Measurements from ENCODE around the gene AGPAT1. TPM values are rescaled to one million over a fixed set of nuclear protein-coding genes. Genes with fewer than 3 reads are reported as not detected.
"Not testable (repeated sequence)": the region's sequence is repeated elsewhere in the genome, so short reads cannot be mapped to it uniquely, and the experiment has no call there.

Gene AGPAT1
- total and polyA plus RNA-seq, 7 experiments from 2014 or later = 19.3 to 46.1 (median 29.7) TPM

DNA sequence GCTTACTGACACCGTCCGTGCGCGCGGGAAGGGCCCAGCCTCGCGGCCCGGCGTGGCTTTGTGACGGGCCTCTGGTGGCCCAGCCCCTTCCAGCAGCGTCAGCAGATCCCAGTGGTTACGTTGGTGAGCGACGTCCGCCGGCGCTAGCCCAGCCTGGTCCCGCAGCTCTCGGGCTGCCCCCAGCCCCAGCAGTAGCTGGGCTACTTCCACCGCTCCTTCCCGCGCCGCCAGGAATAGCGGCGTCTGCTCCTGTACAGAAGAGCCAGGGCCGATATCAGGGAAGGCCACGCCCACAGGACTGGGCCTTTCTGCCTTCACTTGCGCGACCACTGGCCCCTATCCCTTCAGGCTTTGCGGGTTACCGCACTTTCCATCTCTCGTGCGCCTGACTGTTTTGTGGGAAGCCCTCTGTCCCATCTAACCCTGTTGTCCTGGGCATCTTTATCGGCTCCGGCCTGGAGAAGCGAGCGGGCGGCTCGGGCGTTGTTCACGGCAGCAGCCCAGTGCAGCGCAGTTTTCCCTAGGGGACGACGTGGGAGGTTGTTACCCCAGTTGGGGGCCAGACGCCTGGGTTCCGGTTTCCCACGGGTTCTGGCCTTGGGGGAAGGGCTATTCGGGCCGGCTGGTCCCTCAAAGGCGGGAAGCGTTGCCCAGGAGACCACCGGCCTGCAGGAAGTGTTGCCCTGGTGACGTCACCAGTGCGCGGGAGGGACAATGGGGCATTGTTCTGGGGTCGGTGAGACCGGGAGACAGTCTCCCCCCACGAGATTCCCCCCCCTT lies 20.2 kb upstream of the AGPAT1 start:
- intact Hi-C loops (cut with micrococcal nuclease) = loop anchor here (1.0 to 10.0 kb wide), 22 partner anchors 18 to 1579 kb away; partner anchors contain the start of genes HSPA1B (in 2 of the 2), PPT2 (in 2 of the 2), PSMB8 (in 2 of the 2) and RNF5 (in 2 of the 2)
- ATAC-seq = no peak

DNA sequence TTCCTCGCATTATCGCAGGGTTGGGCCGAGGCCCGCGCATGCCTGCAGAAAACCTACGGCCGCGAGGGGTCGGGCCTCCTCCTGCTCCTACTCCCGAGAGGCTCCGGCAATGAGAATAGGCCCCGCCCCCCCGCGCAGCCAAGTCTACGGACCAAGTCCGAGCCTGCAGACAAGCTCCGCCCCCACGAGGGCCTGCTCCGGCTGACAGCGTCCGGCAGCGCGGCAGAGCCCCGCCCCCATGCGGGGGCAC lies 19.7 kb upstream of the AGPAT1 start:
- Mint-ChIP-seq H3K27me3 (no peaks in the 10 kb centered on the region), H3K4me1 (peaks cover 24 to 40% (median 31%) of the 10 kb centered on the region in 7 donors), H3K4me3 (peak overlapping the region; percentile 92 to 99 (median 97)), H3K27ac (peak overlapping the region; percentile 86 to 99 (median 97)), H3K9me3 (no peaks in the 10 kb centered on the region), H3K36me3 (peaks cover 7 to 18% (median 8%) of the 10 kb centered on the region in 5 donors)
- ATAC-seq (peak; percentile 89), DNase-seq (peak; percentile 94 to 100 (median 98))
- ChIA-PET POLR2A (interaction anchor here (0.5 to 10.6 kb wide), 17 partner anchors 8 to 777 kb away, joined by 3 to 259 read pairs (median 4); partner anchors contain the start of genes AGPAT1, ATF6B, FKBPL and RNF5), CTCF (interaction anchor here (0.7 to 1.9 kb wide), 7 partner anchors 11 to 68 kb away, joined by 3 to 9 read pairs (median 5); partner anchors contain the start of genes ATF6B and FKBPL)
- H3K9me3 ChIP-seq (ENCODE audit: control insufficient read depth in 2 of 3, low read length in 3 of 3) = no peaks in the 10 kb centered on the region
- H3K27me3 ChIP-seq (ENCODE audit: control insufficient read depth in 2 of 2, insufficient read depth in 2 of 2, low read length in 2 of 2) = no peaks in the 10 kb centered on the region
- intact Hi-C loops (cut with micrococcal nuclease) = loop anchor here (1.0 to 10.0 kb wide), 22 partner anchors 17 to 1578 kb away; partner anchors contain the start of genes HSPA1B (in 2 of the 2), PPT2 (in 2 of the 2), PSMB8 (in 2 of the 2) and RNF5 (in 2 of the 2)
- peaks cover 0 to 18% (median 0%) of the 10 kb centered on the region in 3 experiments for H3K36me3 ChIP-seq (ENCODE audit: control insufficient read depth in 2 of 3, insufficient read depth in 3 of 3, low read length in 3 of 3)
- peak overlapping the region; percentile 98 for H3K4me3 ChIP-seq (ENCODE audit: low read length)
- peaks cover 20 to 29% of the 10 kb centered on the region in 2 donors for H3K4me1 ChIP-seq (ENCODE audit: control insufficient read depth in 2 of 2, insufficient read depth in 2 of 2, low read length in 2 of 2)
- peak overlapping the region; percentile 97 for H3K27ac ChIP-seq (ENCODE audit: low read depth, low read length)

More for the DNA sequence above, 20.2 kb upstream of the AGPAT1 start:
- Histone ChIP-seq H3K9me3 (ENCODE audit: control insufficient read depth in 2 of 3, low read length in 3 of 3) (no peaks in the 10 kb centered on the region), H3K4me1 (ENCODE audit: control insufficient read depth in 2 of 2, insufficient read depth in 2 of 2, low read length in 2 of 2) (peaks cover 20 to 29% of the 10 kb centered on the region in 2 donors), H3K27me3 (ENCODE audit: control insufficient read depth in 2 of 2, insufficient read depth in 2 of 2, low read length in 2 of 2) (no peaks in the 10 kb centered on the region), H3K4me3 (ENCODE audit: low read length) (peak overlapping the region; percentile 98), H3K36me3 (ENCODE audit: control insufficient read depth in 2 of 3, insufficient read depth in 3 of 3, low read length in 3 of 3) (peaks cover 0 to 16% (median 0%) of the 10 kb centered on the region in 3 experiments), H3K27ac (ENCODE audit: low read depth, low read length) (peak overlapping the region; percentile 97)
- H3K9me3 Mint-ChIP-seq = no peaks in the 10 kb centered on the region
- ChIA-PET CTCF (interaction anchor here (0.6 to 1.9 kb wide), 8 partner anchors 10 to 68 kb away, joined by 3 to 9 read pairs (median 4); partner anchors contain the start of genes ATF6B and FKBPL), POLR2A (interaction anchor here (0.7 to 10.6 kb wide), 18 partner anchors 9 to 1201 kb away, joined by 3 to 259 read pairs (median 4); partner anchors contain the start of genes AGPAT1, ATF6B, FKBPL and RNF5)
- peaks cover 5 to 15% (median 6%) of the 10 kb centered on the region in 5 donors for H3K36me3 Mint-ChIP-seq
- DNase-seq = peak in 2 of 9 donors; percentile 60 to 66
- H3K27ac Mint-ChIP-seq = peak overlapping the region; percentile 86 to 99 (median 97)
- H3K27me3 Mint-ChIP-seq = no peaks in the 10 kb centered on the region
- H3K4me3 Mint-ChIP-seq = peak overlapping the region; percentile 92 to 99 (median 97)
- peaks cover 24 to 38% (median 31%) of the 10 kb centered on the region in 7 donors for H3K4me1 Mint-ChIP-seq

DNA sequence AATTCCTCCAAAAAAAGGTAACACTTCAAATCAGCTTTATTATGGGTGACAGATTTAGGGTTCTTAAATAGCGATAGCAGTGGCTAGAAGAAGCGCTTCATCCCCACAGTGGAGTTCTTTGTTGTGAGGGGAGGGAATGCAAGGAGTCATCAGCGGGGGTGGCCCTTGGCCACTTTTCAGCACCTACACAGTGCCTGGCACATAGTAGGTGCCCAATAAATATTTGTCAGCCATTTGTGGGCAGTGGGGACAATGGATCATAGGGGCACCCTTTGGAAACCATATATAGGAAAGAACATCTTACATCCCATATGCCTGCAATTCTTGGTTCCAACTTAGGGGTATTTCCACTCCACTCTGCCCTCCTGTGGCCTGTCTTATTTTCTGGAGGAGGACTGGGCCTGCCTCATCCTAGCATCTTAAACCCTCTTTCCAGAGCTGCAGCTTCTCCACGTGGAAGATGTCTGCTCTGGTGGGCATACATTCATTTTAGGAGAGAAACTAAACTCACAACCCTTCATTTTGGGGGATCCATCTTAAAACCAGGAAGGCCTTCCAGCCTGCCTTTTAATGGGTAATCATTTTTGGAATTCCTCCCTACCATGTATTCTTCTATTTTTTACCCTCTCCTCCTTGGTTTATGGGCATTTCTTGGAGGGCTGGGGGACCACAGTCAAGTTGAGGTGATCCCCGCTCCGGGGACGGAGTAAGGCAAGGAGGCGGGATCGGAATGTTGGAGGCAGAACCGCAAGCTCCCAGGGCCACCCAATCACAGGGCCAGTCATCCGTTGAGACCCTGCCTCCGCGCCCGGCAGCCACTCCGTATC lies 19.2 kb upstream of the AGPAT1 start:
- Mint-ChIP-seq H3K36me3 (peaks cover 7 to 23% (median 8%) of the 10 kb centered on the region in 5 donors), H3K27ac (peak overlapping the region; percentile 86 to 99 (median 97)), H3K4me3 (peak overlapping the region; percentile 89 to 99 (median 96)), H3K4me1 (peaks cover 24 to 40% (median 31%) of the 10 kb centered on the region in 7 donors), H3K27me3 (no peaks in the 10 kb centered on the region), H3K9me3 (no peaks in the 10 kb centered on the region)
- intact Hi-C loops (cut with micrococcal nuclease) = loop anchor here (1.0 to 10.0 kb wide), 23 partner anchors 17 to 1578 kb away; partner anchors contain the start of genes EHMT2 (in 2 of the 2), HSPA1B (in 2 of the 2), PPT2 (in 2 of the 2) and PSMB8 (in 2 of the 2)
- Histone ChIP-seq H3K4me1 (ENCODE audit: control insufficient read depth in 2 of 2, insufficient read depth in 2 of 2, low read length in 2 of 2) (peaks cover 20 to 29% of the 10 kb centered on the region in 2 donors), H3K4me3 (ENCODE audit: low read length) (peak overlapping the region; percentile 98), H3K27me3 (ENCODE audit: control insufficient read depth in 2 of 2, insufficient read depth in 2 of 2, low read length in 2 of 2) (no peaks in the 10 kb centered on the region), H3K27ac (ENCODE audit: low read depth, low read length) (peak overlapping the region; percentile 97), H3K9me3 (ENCODE audit: control insufficient read depth in 2 of 3, low read length in 3 of 3) (no peaks in the 10 kb centered on the region), H3K36me3 (ENCODE audit: control insufficient read depth in 2 of 3, insufficient read depth in 3 of 3, low read length in 3 of 3) (peaks cover 0 to 18% (median 0%) of the 10 kb centered on the region in 3 experiments)
- ATAC-seq = no peak
- POLR2A ChIA-PET = interaction anchor here (0.5 to 10.6 kb wide), 18 partner anchors 8 to 777 kb away, joined by 3 to 259 read pairs (median 4); partner anchors contain the start of genes AGPAT1, ATF6B, FKBPL and RNF5
- DNase-seq = peak in 1 of 9 donors; percentile 48
- CTCF ChIA-PET = interaction anchor here (0.9 to 1.9 kb wide), 11 partner anchors 11 to 67 kb away, joined by 3 to 9 read pairs (median 4); partner anchors contain the start of genes ATF6B and FKBPL

DNA sequence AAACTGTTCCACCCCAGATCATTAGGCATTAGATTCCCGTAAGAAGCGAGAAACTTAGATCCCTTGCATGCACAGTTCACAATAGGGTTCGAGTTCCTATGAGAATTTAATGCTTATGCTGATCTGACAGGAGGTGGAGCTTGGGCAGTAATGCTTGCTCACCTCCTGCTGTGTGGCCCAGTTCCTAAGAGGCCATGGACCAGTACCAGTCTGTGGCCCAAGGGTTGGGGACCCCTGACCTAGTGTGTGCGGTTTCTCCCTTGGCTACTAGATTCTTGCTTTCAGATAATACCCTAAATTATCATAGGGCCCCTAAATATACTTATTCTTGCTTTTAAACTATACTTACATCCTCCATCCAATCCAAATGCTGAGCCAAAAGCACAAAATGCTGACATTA lies 18.5 kb upstream of the AGPAT1 start:
- Histone ChIP-seq H3K27me3 (ENCODE audit: control insufficient read depth in 2 of 2, insufficient read depth in 2 of 2, low read length in 2 of 2) (no peaks in the 10 kb centered on the region), H3K36me3 (ENCODE audit: control insufficient read depth in 2 of 3, insufficient read depth in 3 of 3, low read length in 3 of 3) (peaks cover 0 to 21% (median 0%) of the 10 kb centered on the region in 3 experiments), H3K27ac (ENCODE audit: low read depth, low read length) (peak overlapping the region; percentile 97), H3K9me3 (ENCODE audit: control insufficient read depth in 2 of 3, low read length in 3 of 3) (no peaks in the 10 kb centered on the region), H3K4me3 (ENCODE audit: low read length) (peak overlapping the region; percentile 94), H3K4me1 (ENCODE audit: control insufficient read depth in 2 of 2, insufficient read depth in 2 of 2, low read length in 2 of 2) (peaks cover 20 to 30% of the 10 kb centered on the region in 2 donors)
- ChIA-PET CTCF (interaction anchor here (0.9 to 1.9 kb wide), 7 partner anchors 15 to 66 kb away, joined by 3 to 9 read pairs (median 4); partner anchors contain the start of genes ATF6B and FKBPL), POLR2A (interaction anchor here (0.5 to 10.6 kb wide), 5 partner anchors 15 to 82 kb away, joined by 3 to 259 read pairs (median 9); partner anchors contain the start of genes AGPAT1, ATF6B, FKBPL and RNF5)
- Mint-ChIP-seq H3K4me3 (peak overlapping the region; percentile 92 to 100 (median 98)), H3K9me3 (no peaks in the 10 kb centered on the region), H3K27ac (peak overlapping the region; percentile 86 to 100 (median 98)), H3K36me3 (peaks cover 7 to 24% (median 8%) of the 10 kb centered on the region in 5 donors), H3K27me3 (no peaks in the 10 kb centered on the region), H3K4me1 (peaks cover 24 to 40% (median 31%) of the 10 kb centered on the region in 7 donors)
- no peak for DNase-seq
- no peak for ATAC-seq
- intact Hi-C loops (cut with micrococcal nuclease) = loop anchor here (2.0 to 10.0 kb wide), 8 partner anchors 50 to 1220 kb away; partner anchors contain the start of genes B3GALT4 (in 1 of the 2), CUTA (in 1 of the 2), EHMT2 (in 1 of the 2) and HSPA1B (in 1 of the 2)

DNA sequence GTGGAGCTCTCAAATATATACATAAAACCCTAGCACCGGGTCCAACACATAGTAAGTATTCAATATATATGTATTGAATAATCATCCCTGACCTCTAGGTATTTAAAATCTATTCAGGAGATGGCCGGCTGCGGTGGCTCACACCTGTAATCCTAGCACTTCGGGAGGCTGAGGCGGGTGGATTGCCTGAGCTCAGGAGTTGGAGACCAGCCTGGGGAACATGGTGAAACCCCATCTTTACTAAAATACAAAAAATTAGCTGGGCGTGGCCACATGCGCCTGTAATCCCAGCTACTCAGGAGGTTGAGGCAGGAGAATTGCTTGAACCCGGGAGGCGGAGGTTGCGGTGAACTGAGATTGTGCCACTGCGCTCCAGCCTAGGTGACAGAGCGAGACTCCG lies 17.2 kb upstream of the AGPAT1 start:
- H3K27me3 Mint-ChIP-seq; ATAC-seq; H3K9me3 Mint-ChIP-seq; H3K9me3 ChIP-seq (ENCODE audit: control insufficient read depth in 2 of 3, low read length in 3 of 3); DNase-seq; H3K27me3 ChIP-seq (ENCODE audit: control insufficient read depth in 2 of 2, insufficient read depth in 2 of 2, low read length in 2 of 2): not testable (repeated sequence)
- Histone ChIP-seq H3K4me3 (ENCODE audit: low read length) (peak overlapping the region; percentile 94), H3K36me3 (ENCODE audit: control insufficient read depth in 2 of 3, insufficient read depth in 3 of 3, low read length in 3 of 3) (peaks cover 0 to 24% (median 0%) of the 10 kb centered on the region in 3 experiments), H3K4me1 (ENCODE audit: control insufficient read depth in 2 of 2, insufficient read depth in 2 of 2, low read length in 2 of 2) (peaks cover 27 to 39% of the 10 kb centered on the region in 2 donors), H3K27ac (ENCODE audit: low read depth, low read length) (peak overlapping the region; percentile 97)
- H3K36me3 Mint-ChIP-seq = peaks cover 7 to 32% (median 16%) of the 10 kb centered on the region in 5 donors
- H3K4me3 Mint-ChIP-seq = peak overlapping the region; percentile 92 to 100 (median 98)
- H3K4me1 Mint-ChIP-seq = peaks cover 36 to 53% (median 40%) of the 10 kb centered on the region in 7 donors
- POLR2A ChIA-PET = interaction anchor here (0.6 to 10.6 kb wide), 14 partner anchors 13 to 1462 kb away, joined by 3 to 259 read pairs (median 6); partner anchors contain the start of genes AGPAT1, ATF6B, BAG6 and BRD2
- CTCF ChIA-PET = interaction anchor here (0.6 to 1.6 kb wide), 8 partner anchors 10 to 1363 kb away, joined by 3 to 10 read pairs (median 4); partner anchors contain the start of gene FKBPL
- intact Hi-C loops (cut with micrococcal nuclease) = loop anchor here (2.0 to 10.0 kb wide), 6 partner anchors 296 to 1222 kb away; partner anchors contain the start of genes B3GALT4 (in 1 of the 2), CUTA (in 1 of the 2), EHMT2 (in 1 of the 2) and HSPA1B (in 1 of the 2)
- peak overlapping the region; percentile 84 to 100 (median 97) for H3K27ac Mint-ChIP-seq

Data from naive thymus-derived CD4-positive, alpha-beta T cell (primary cell).